CD4-positive, CD25-positive, alpha-beta regulatory T cell (primary cell): ENCODE data around the gene GALNTL6. TPM values are rescaled to one million over a fixed set of nuclear protein-coding genes. Genes with fewer than 3 reads are reported as not detected.
"Not testable (repeated sequence)": the region's sequence is repeated elsewhere in the genome, so short reads cannot be mapped to it uniquely, and the experiment has no call there.

Experiments
- ATAC-seq, 2 donors: fragments of 150-1000 bp; cut with Tn5 transposase; one replicate each; pipeline ENCODE4 v1.10.0; 2021; ENCODE audit warnings: low read depth in 2 of 2, moderate number of reproducible peaks in 2 of 2, moderate library complexity in 1 of 2
- DNase-seq, 3 donors: peaks; one replicate each; pipeline versions ENCODE4 v3.0.0 to v3.0.0-alpha.2; 2012 to 2022; ENCODE audit warnings: mixed read lengths in 1 of 3
- H3K27ac ChIP-seq: one replicate; pipeline ENCODE4 v1.7.0; 2013; ENCODE audit warnings: mild to moderate bottlenecking, low read length; ENCODE audit not compliant: insufficient read depth, poor library complexity, severe bottlenecking
- H3K27me3 ChIP-seq: one replicate; pipeline ENCODE4 v1.7.0; 2013; ENCODE audit warnings: low read length; ENCODE audit not compliant: control insufficient read depth, insufficient read depth
- H3K36me3 ChIP-seq: one replicate; pipeline ENCODE4 v1.7.0; 2013; ENCODE audit warnings: mild to moderate bottlenecking, low read length, moderate library complexity; ENCODE audit not compliant: control insufficient read depth, insufficient read depth
- H3K4me1 ChIP-seq: 2 replicates; pipeline ENCODE4 v1.7.0; 2013; ENCODE audit warnings: mild to moderate bottlenecking, low read length; ENCODE audit not compliant: insufficient read depth, control insufficient read depth, poor library complexity, severe bottlenecking
- H3K4me3 ChIP-seq: one replicate; pipeline ENCODE4 v1.7.0; 2013; ENCODE audit warnings: low read depth, mild to moderate bottlenecking, low read length, moderate library complexity
- H3K9me3 ChIP-seq, 2 experiments: 1 replicate in 1 of 2; 2 replicates in 1 of 2; pipeline ENCODE4 v1.7.0; 2013; ENCODE audit warnings: low read length in 2 of 2, mild to moderate bottlenecking in 1 of 2, moderate library complexity in 1 of 2; ENCODE audit not compliant: control insufficient read depth in 2 of 2
- H3K27ac Mint-ChIP-seq, 3 donors: one replicate each; pipeline ENCODE4 v1.8.0; 2020 to 2022; ENCODE audit warnings: mild to moderate bottlenecking in 3 of 3, mixed read lengths in 3 of 3, moderate library complexity in 2 of 3
- H3K27me3 Mint-ChIP-seq: one replicate; pipeline ENCODE4 v1.8.0; 2022; ENCODE audit warnings: mild to moderate bottlenecking, mixed read lengths
- H3K36me3 Mint-ChIP-seq: one replicate; pipeline ENCODE4 v1.8.0; 2020; ENCODE audit warnings: mixed read lengths
- H3K4me1 Mint-ChIP-seq, 4 donors: one replicate each; pipeline ENCODE4 v1.8.0; 2020 to 2022; ENCODE audit warnings: mixed read lengths in 4 of 4, mild to moderate bottlenecking in 1 of 4
- H3K4me3 Mint-ChIP-seq, 4 donors: one replicate each; pipeline ENCODE4 v1.8.0; 2020 to 2022; ENCODE audit warnings: mild to moderate bottlenecking in 4 of 4, mixed read lengths in 4 of 4, moderate library complexity in 3 of 4
- H3K9me3 Mint-ChIP-seq, 7 donors: one replicate each; pipeline ENCODE4 v1.8.0; 2020 to 2022; ENCODE audit warnings: mixed read lengths in 7 of 7, mild to moderate bottlenecking in 3 of 7, moderate library complexity in 2 of 7
- polyA plus RNA-seq, 4 donors: library from polyadenylated mRNA; unstranded; fragments of 300-500 nt; fragmentation: Illumina TruSeq; gene quantifications; one replicate each; pipeline ENCODE4 v1.2.3, GENCODE V29; 2021
- total RNA-seq: library from RNA; stranded (reverse); gene quantifications from one replicate; pipeline ENCODE4 v1.2.3, GENCODE V29; 2022

GALNTL6 gene
- total and polyA plus RNA-seq, 5 donors from 2014 or later = not detected

DNA sequence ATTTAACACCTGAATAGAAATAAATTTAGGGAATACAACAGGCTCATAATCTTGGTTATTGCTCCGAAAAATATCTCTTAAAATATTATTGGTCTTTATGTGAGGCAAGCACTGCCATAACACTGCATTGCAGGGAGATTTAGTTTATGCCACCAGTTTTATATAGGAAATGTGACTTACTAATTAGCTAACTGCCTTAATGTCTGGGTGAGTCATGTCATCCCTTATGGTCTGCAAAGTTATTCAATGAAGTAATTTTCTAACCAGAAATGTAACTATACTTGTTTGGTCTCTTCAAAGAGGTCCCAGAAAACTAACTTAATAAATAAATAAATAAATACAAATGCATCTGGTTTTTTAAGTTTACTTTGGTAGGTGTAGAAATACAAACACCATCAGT is 597.2 kb downstream of the GALNTL6 start:
- no peak for ATAC-seq
- Histone ChIP-seq H3K4me1 (no peaks in the 10 kb centered on the region), H3K9me3 (no peaks in the 10 kb centered on the region), H3K36me3 (no peaks in the 10 kb centered on the region), H3K27me3 (no peaks in the 10 kb centered on the region), H3K4me3 (no peak overlapping the region), H3K27ac (no peak overlapping the region)
- peaks cover 0 to 16% (median 0%) of the 10 kb centered on the region in 7 donors for H3K9me3 Mint-ChIP-seq
- H3K4me1 Mint-ChIP-seq = no peaks in the 10 kb centered on the region
- H3K4me3 Mint-ChIP-seq = no peak overlapping the region
- DNase-seq = no peak
- no peaks in the 10 kb centered on the region for H3K27me3 Mint-ChIP-seq
- H3K36me3 Mint-ChIP-seq = no peaks in the 10 kb centered on the region
- H3K27ac Mint-ChIP-seq = no peak overlapping the region

DNA sequence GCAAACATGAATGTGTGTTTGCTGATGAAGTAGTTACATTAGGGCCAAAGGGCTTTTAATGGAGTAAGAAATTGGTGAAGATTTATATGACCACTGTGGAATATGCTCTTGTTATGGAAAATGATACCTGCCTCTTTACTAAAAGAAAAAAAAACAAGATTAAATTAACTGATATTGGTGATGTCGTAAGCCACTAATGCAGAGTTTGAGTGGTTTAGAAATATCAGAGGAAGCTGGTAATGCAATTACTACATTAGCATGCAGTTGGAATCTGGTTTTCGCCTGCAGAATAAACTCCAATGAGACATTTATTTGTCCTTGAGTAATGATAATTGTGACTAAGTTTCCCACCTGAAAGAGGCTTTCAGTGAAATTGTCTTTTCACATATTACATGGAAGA is 597.9 kb downstream of the GALNTL6 start:
- no peak overlapping the region for H3K27ac Mint-ChIP-seq
- ATAC-seq = no peak
- Histone ChIP-seq H3K4me3 (no peak overlapping the region), H3K36me3 (no peaks in the 10 kb centered on the region), H3K4me1 (no peaks in the 10 kb centered on the region), H3K9me3 (no peaks in the 10 kb centered on the region), H3K27ac (no peak overlapping the region), H3K27me3 (no peaks in the 10 kb centered on the region)
- no peak overlapping the region for H3K4me3 Mint-ChIP-seq
- peaks cover 0 to 21% (median 0%) of the 10 kb centered on the region in 7 donors for H3K9me3 Mint-ChIP-seq
- no peaks in the 10 kb centered on the region for H3K4me1 Mint-ChIP-seq
- H3K36me3 Mint-ChIP-seq = no peaks in the 10 kb centered on the region
- no peaks in the 10 kb centered on the region for H3K27me3 Mint-ChIP-seq
- DNase-seq = no peak

DNA sequence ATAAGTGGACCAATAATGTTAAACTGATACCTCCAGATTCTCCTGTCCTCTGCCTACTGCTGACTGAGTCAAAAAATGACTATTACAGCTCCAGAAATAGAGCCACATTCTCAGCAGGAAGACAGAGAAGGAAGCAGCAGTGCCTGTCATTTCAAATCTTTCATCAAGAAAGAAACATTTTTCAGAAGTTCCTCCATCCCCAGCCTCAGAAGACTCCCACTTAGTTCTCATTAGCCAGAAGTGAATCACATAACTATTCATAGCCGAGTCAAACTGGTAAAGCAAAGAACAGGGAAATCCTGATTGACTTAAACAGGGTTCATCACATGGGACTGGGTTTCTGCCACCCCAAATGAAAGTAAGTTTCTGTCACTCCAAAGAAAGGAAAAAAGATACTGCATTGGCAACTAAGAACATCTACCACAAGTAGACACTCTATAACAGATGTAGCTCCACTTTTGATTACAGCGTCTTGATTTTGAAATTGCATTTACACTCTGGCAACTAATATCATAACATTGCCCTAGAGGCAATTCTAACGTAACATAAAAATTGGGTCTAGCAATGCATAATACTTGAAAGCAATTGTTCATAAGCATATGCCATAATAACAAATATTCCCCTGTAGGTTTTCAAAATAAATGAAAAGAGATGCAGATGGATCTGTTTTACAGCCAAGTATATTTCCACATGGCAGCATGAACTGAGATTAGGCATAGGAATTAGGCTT is 599.8 kb downstream of the GALNTL6 start:
- Mint-ChIP-seq H3K9me3 (peaks cover 0 to 16% (median 0%) of the 10 kb centered on the region in 7 donors), H3K27me3 (no peaks in the 10 kb centered on the region), H3K4me3 (no peak overlapping the region), H3K36me3 (no peaks in the 10 kb centered on the region), H3K27ac (no peak overlapping the region), H3K4me1 (no peaks in the 10 kb centered on the region)
- Histone ChIP-seq H3K4me3 (no peak overlapping the region), H3K9me3 (no peaks in the 10 kb centered on the region), H3K27ac (no peak overlapping the region), H3K36me3 (no peaks in the 10 kb centered on the region), H3K4me1 (no peaks in the 10 kb centered on the region), H3K27me3 (no peaks in the 10 kb centered on the region)
- ATAC-seq = no peak
- DNase-seq = no peak

DNA sequence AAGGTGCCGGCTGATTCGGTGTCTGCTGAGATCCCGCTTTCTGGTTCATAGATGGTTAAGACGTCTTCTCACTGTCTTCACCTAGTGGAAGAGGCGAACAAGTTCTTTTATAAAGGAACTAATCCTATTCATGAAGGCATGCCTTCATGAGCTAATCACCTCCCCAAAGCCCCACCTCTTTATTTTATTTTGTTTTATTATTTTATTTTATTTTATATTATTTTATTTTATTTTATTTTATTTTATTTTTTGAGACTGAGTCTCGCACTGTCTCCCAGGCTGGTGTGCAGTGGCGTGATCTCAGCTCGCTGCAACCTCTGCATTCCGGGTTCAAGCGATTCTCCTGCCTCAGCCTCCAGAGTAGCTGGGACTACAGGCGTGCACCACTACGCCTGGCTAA is 615.8 kb downstream of the GALNTL6 start:
- not testable (repeated sequence) for H3K36me3 ChIP-seq, H3K4me1 Mint-ChIP-seq, DNase-seq, H3K27me3 Mint-ChIP-seq, H3K27ac Mint-ChIP-seq, H3K36me3 Mint-ChIP-seq, H3K27ac ChIP-seq, H3K4me3 Mint-ChIP-seq, H3K4me1 ChIP-seq, H3K4me3 ChIP-seq, H3K9me3 ChIP-seq, ATAC-seq, H3K27me3 ChIP-seq
- peaks cover 0 to 16% (median 2%) of the 10 kb centered on the region in 7 donors for H3K9me3 Mint-ChIP-seq

DNA sequence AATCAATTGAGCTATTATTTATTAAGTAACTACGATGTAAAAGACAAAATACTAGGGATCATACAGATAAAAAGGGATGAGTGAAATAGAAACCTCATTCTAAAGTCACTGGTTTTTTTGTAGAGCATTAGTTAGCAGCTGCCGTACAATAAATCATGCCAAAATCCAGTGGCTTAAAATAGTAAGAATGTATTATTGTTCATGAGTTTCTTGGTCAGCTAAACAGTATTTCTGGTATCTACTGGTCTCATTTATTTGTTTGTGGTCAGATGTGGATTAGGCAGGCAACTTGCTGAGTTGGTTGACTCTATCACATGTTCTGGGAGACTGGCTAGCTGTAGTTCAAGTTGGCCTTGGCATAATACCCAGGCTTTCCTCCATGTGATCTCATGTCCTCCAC is 667.3 kb downstream of the GALNTL6 start:
- Histone ChIP-seq H3K9me3 (no peaks in the 10 kb centered on the region), H3K4me1 (no peaks in the 10 kb centered on the region), H3K4me3 (no peak overlapping the region), H3K36me3 (no peaks in the 10 kb centered on the region), H3K27ac (no peak overlapping the region), H3K27me3 (no peaks in the 10 kb centered on the region)
- no peaks in the 10 kb centered on the region for H3K36me3 Mint-ChIP-seq
- no peak for ATAC-seq
- no peak overlapping the region for H3K27ac Mint-ChIP-seq
- H3K9me3 Mint-ChIP-seq = peaks cover 0 to 15% (median 6%) of the 10 kb centered on the region in 7 donors
- no peaks in the 10 kb centered on the region for H3K4me1 Mint-ChIP-seq
- DNase-seq = no peak
- no peak overlapping the region for H3K4me3 Mint-ChIP-seq
- H3K27me3 Mint-ChIP-seq = no peaks in the 10 kb centered on the region

DNA sequence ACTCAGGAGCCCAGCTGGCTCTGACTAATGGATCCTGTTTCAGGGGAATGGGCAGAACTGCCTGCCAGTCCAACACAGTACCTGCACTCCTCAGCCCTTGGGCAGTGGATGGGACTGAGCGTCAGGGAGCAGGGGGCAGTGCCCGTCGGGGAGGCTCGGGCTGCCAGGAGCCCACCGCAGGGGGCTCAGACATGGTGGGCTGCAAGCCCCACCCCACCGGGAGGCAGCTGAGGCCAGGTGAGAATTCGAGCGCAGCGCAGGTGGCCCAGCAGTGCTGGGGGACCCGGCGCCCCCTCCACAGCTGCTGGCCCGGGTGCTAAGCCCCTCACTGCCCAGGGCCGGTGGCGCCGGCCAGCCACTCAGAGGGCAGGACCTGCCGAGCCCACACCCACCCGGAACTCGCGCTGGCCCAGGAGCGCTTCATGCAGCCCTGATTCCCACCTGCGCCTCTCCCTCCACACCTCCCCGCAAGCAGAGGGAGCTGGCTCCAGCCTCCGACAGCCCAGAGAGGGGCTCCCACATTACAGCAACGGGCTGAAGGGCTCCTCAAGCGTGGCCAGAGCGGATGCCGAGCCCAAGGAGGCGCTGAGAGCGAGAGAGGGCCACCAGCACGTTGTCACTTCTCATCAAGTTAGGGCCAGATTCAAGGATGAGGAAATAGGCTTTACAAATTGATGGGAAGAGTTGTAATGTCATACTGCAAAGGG is 668.8 kb downstream of the GALNTL6 start:
- H3K36me3 ChIP-seq = no peaks in the 10 kb centered on the region
- no peak for DNase-seq
- Mint-ChIP-seq H3K4me3 (no peak overlapping the region), H3K9me3 (peaks cover 0 to 24% (median 5%) of the 10 kb centered on the region in 7 donors), H3K27ac (no peak overlapping the region), H3K4me1 (no peaks in the 10 kb centered on the region), H3K36me3 (no peaks in the 10 kb centered on the region), H3K27me3 (no peaks in the 10 kb centered on the region)
- H3K4me3 ChIP-seq = no peak overlapping the region
- no peak for ATAC-seq
- H3K9me3 ChIP-seq = no peaks in the 10 kb centered on the region
- no peaks in the 10 kb centered on the region for H3K27me3 ChIP-seq
- no peak overlapping the region for H3K27ac ChIP-seq
- H3K4me1 ChIP-seq = no peaks in the 10 kb centered on the region

DNA sequence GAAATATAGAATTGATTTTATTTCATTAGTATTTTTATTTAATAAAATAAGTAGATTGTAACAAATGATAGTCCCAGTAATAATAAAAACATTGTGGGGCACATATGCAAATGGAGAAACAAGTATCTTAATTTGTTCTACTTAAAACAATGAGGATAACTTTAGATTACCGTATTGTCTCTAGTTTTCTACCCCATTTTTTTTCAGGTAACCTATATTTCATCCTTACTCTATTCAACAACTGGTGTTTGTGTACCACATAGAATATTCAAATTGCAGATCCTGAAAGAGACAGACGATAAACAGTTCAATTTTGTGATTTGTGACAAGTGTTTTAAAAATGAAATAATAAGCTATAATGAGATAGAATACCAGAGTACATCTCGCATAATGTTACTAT is 671.8 kb downstream of the GALNTL6 start:
- peaks cover 0 to 19% (median 5%) of the 10 kb centered on the region in 7 donors for H3K9me3 Mint-ChIP-seq
- no peaks in the 10 kb centered on the region for H3K36me3 Mint-ChIP-seq
- no peaks in the 10 kb centered on the region for H3K4me1 Mint-ChIP-seq

DNA sequence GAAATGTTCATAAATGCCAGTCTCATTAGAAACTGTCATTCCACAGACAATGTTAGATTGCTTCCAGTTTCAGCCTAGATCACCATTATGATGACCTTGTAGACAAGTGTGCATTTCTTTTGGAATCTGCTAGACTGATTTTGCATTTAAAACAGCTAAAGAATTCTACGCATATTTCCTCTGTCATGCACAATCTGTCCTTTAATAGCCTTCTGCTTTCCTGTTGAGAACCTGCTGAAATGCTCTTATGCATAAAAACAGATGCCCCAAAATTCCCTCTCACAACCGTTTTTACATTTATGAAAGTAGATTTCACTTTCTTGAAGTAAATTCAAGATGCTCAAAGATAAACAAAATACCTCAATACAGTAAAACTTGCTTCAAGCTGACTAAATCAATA is 673.3 kb downstream of the GALNTL6 start:
- DNase-seq (no peak), ATAC-seq (no peak)
- H3K4me3 ChIP-seq = no peak overlapping the region
- Mint-ChIP-seq H3K4me3 (no peak overlapping the region), H3K9me3 (peaks cover 0 to 13% (median 2%) of the 10 kb centered on the region in 7 donors), H3K27me3 (no peaks in the 10 kb centered on the region), H3K4me1 (no peaks in the 10 kb centered on the region), H3K27ac (no peak overlapping the region), H3K36me3 (no peaks in the 10 kb centered on the region)
- H3K27ac ChIP-seq = no peak overlapping the region
- no peaks in the 10 kb centered on the region for H3K9me3 ChIP-seq
- no peaks in the 10 kb centered on the region for H3K27me3 ChIP-seq
- no peaks in the 10 kb centered on the region for H3K36me3 ChIP-seq
- H3K4me1 ChIP-seq = no peaks in the 10 kb centered on the region

More for the DNA sequence above, 671.8 kb downstream of the GALNTL6 start:
- H3K27ac ChIP-seq = no peak overlapping the region
- Mint-ChIP-seq H3K4me3 (no peak overlapping the region), H3K27me3 (no peaks in the 10 kb centered on the region), H3K27ac (no peak overlapping the region)
- no peak overlapping the region for H3K4me3 ChIP-seq
- no peaks in the 10 kb centered on the region for H3K4me1 ChIP-seq
- H3K36me3 ChIP-seq = no peaks in the 10 kb centered on the region
- no peaks in the 10 kb centered on the region for H3K9me3 ChIP-seq
- H3K27me3 ChIP-seq = no peaks in the 10 kb centered on the region
- no peak for DNase-seq
- ATAC-seq = no peak
